GM12878 (cell line): ENCODE results near the gene ZNF646. TPM values are rescaled to one million over a fixed set of nuclear protein-coding genes. Genes with fewer than 3 reads are reported as not detected.
"Not testable (repeated sequence)": the region's sequence is repeated elsewhere in the genome, so short reads cannot be mapped to it uniquely, and the experiment has no call there.

Source experiments
- ATAC-seq: fragments of 200-7000 bp; cut with Tn5 transposase; 3 replicates; pipeline ENCODE4 v1.9.1; 2020; ENCODE audit warnings: mild to moderate bottlenecking, moderate library complexity
- BruUV-seq: library from RNA; stranded (reverse); fragments of 400-500 nt; replicated peaks from 2 replicates; lab custom pipeline; 2021; lab: Mats Ljungman, UMichigan
- CTCF ChIA-PET: fragments of 300-600 bp; sonication (Branson Sonifier 250); formaldehyde crosslinking; extraction: SDS; loops from one replicate; lab custom pipeline; 2021; ENCODE audit warnings: inconsistent platforms; lab: Yijun Ruan, JAX
- POLR2A ChIA-PET: fragments of 350-600 bp; formaldehyde crosslinking; extraction: SDS; loops from one replicate; lab custom pipeline; 2021; ENCODE audit warnings: inconsistent platforms; lab: Charles Lee
- RAD21 ChIA-PET: fragments of 300-600 bp; sonication (Branson Sonifier 250); formaldehyde crosslinking; loops from one replicate; lab custom pipeline; 2023; ENCODE audit warnings: antibody characterized with exemption; ENCODE audit not compliant: unreplicated experiment; lab: Charles Lee
- SMC1A ChIA-PET: fragments of 300-600 bp; sonication (Branson Sonifier 250); formaldehyde crosslinking; loops from one replicate; lab custom pipeline; 2023; ENCODE audit not compliant: unreplicated experiment, uncharacterized antibody; lab: Charles Lee
- DNase-seq: peaks from one replicate; pipeline ENCODE4 v3.0.0-alpha.2; 2011; ENCODE audit warnings: low read depth, low spot score
- FAIRE-seq: peaks from 3 replicates; lab custom pipeline; 2011; peaks lifted over from hg19 to GRCh38; lab: Jason Lieb, UNC
- H2AFZ ChIP-seq: 2 replicates; pipeline ENCODE4 v1.6.0; 2011; ENCODE audit warnings: low read depth, low read length, control low read depth; ENCODE audit not compliant: control insufficient read depth
- H3K27ac ChIP-seq: 2 replicates; pipeline ENCODE4 v1.5.1; 2011; ENCODE audit warnings: control low read depth; ENCODE audit not compliant: control insufficient read depth, insufficient read depth
- H3K27me3 ChIP-seq, 2 experiments: replicated peaks in 1 of 2; 2 replicates each; pipeline versions ENCODE4 v1.6.0 to v1.6.1; 2011; ENCODE audit warnings: low read length in 1 of 2; ENCODE audit not compliant: control insufficient read depth in 2 of 2, insufficient read depth in 2 of 2
- H3K36me3 ChIP-seq, 2 experiments: 2 replicates each; pipeline ENCODE4 v1.5.1; 2011; ENCODE audit warnings: low read length in 1 of 2; ENCODE audit not compliant: control insufficient read depth in 2 of 2, insufficient read depth in 2 of 2
- H3K4me1 ChIP-seq: 2 replicates; pipeline ENCODE4 v1.6.1; 2011; ENCODE audit warnings: mild to moderate bottlenecking, low read length, moderate library complexity, mixed read lengths; ENCODE audit not compliant: control insufficient read depth, insufficient read depth
- H3K4me2 ChIP-seq: 2 replicates; pipeline ENCODE4 v1.6.0; 2011; ENCODE audit warnings: control low read depth; ENCODE audit not compliant: control insufficient read depth, insufficient read depth
- H3K4me3 ChIP-seq: fragments of 200-600 bp; sonication (generic); 2 replicates; pipeline ENCODE4 v1.5.1; 2016
- H3K79me2 ChIP-seq: 2 replicates; pipeline ENCODE4 v1.6.0; 2011; ENCODE audit warnings: low read length; ENCODE audit not compliant: control insufficient read depth, insufficient read depth
- H3K9ac ChIP-seq: 2 replicates; pipeline ENCODE4 v1.8.0; 2011; ENCODE audit warnings: low read length, control low read depth, mixed read lengths; ENCODE audit not compliant: control insufficient read depth, insufficient read depth
- H3K9me3 ChIP-seq: replicated peaks from 3 replicates; pipeline ENCODE4 v1.5.1; 2011; ENCODE audit warnings: mild to moderate bottlenecking, low read length; ENCODE audit not compliant: control insufficient read depth, insufficient read depth
- H4K20me1 ChIP-seq: 2 replicates; pipeline ENCODE4 v1.6.0; 2011; ENCODE audit not compliant: control insufficient read depth, insufficient read depth
- YY1 ChIP-seq: IDR thresholded peaks from 2 replicates; pipeline ENCODE4 v1.6.1; 2011; ENCODE audit warnings: low read depth, mild to moderate bottlenecking, low read length
- WGBS: methylation state at CpG from one replicate; pipeline ENCODE4 v1.1.6; 2016; ENCODE audit warnings: low lambda C conversion rate; ENCODE audit not compliant: insufficient replicate concordance, insufficient coverage; ENCODE audit errors: missing lambda C conversion rate; 5-methylcytosine and 5-hydroxymethylcytosine counted together
- in situ Hi-C: fragments of 300-500 bp; cut with MboI; formaldehyde crosslinking; loops from 9 replicates; pipeline ENCODE4 v1.14.3; 2018; ENCODE audit warnings: mixed read lengths
- intact Hi-C: fragments of 100-400 bp; cut with micrococcal nuclease; formaldehyde crosslinking; loops from one replicate; pipeline ENCODE4 v1.14.2; 2022; ENCODE audit not compliant: unreplicated experiment
- polyA plus RNA-seq, 11 experiments: library from polyadenylated mRNA; depleted of rRNA in 4 of 11; unstranded in 6 of 11; stranded (reverse) in 5 of 11; fragments of >200 nt; fragmentation: Nextera tagmentation in 4 of 11; fragmentation: Illumina TruSeq in 1 of 11; extraction: Ambion mirVana in 4 of 11; extraction: Trizol in 1 of 11; gene quantifications; 1 replicate in 1 of 11; 2 replicates in 10 of 11; pipeline versions ENCODE4 v1.2.1 to v1.2.3, GENCODE V29; 2011 to 2016; ENCODE audit warnings: inconsistent platforms in 2 of 11, missing spikeins in 2 of 11, low read depth in 1 of 11
- total RNA-seq, 4 experiments: library from RNA; depleted of rRNA in 3 of 4; stranded (reverse); fragments of >200 nt in 3 of 4; fragmentation: Illumina TruSeq in 1 of 4; extraction: Trizol in 1 of 4; gene quantifications; 2 replicates each; pipeline versions ENCODE4 v1.2.1 to v1.2.3, GENCODE V29; 2013 to 2021
- TF ChIP-seq, protein P1 (sequence below): fragments of 450-650 bp; formaldehyde crosslinking; IDR thresholded peaks from 2 replicates; pipeline ENCODE4 v1.4.0; 2022; ENCODE audit warnings: mild to moderate bottlenecking, moderate library complexity

The ZNF646 gene
- total and polyA plus RNA-seq, 10 of the 15 experiments (the other 5 are each of a cell fraction or from before 2014, with no cell fraction given), result 0.10 to 21.8 (median 6.4) TPM

- no peaks in the 10 kb centered on the region for H4K20me1 ChIP-seq
- peaks cover 8% of the 10 kb centered on the region for H3K4me1 ChIP-seq
- H3K9me3 ChIP-seq, result no peaks in the 10 kb centered on the region
- no peak overlapping the region for H3K4me3 ChIP-seq
- no peaks in the 10 kb centered on the region; the same call in 1 of the 2 replicates for H3K79me2 ChIP-seq
- H2AFZ ChIP-seq, result no peak overlapping the region
- 41% methylated on average over 4 of the region's 4 CpGs for WGBS
- no peak overlapping the region for H3K27ac ChIP-seq
- TF ChIP-seq YY1, result 0 out of 2 replicates have a peak, but pooled peaks have one; percentile 19
- TF ChIP-seq, protein P1, sequence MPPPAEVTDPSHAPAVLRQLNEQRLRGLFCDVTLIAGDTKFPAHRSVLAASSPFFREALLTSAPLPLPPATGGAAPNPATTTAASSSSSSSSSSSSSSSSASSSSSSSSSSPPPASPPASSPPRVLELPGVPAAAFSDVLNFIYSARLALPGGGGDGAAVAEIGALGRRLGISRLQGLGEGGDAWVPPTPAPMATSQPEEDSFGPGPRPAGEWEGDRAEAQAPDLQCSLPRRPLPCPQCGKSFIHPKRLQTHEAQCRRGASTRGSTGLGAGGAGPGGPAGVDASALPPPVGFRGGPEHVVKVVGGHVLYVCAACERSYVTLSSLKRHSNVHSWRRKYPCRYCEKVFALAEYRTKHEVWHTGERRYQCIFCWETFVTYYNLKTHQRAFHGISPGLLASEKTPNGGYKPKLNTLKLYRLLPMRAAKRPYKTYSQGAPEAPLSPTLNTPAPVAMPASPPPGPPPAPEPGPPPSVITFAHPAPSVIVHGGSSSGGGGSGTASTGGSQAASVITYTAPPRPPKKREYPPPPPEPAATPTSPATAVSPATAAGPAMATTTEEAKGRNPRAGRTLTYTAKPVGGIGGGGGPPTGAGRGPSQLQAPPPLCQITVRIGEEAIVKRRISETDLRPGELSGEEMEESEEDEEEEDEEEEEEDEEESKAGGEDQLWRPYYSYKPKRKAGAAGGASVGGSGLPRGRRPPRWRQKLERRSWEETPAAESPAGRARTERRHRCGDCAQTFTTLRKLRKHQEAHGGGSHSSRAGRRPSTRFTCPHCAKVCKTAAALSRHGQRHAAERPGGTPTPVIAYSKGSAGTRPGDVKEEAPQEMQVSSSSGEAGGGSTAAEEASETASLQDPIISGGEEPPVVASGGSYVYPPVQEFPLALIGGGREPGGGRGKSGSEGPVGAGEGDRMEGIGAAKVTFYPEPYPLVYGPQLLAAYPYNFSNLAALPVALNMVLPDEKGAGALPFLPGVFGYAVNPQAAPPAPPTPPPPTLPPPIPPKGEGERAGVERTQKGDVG, result no peak
- SMC1A ChIA-PET, result no interaction called here
- no peak overlapping the region for H3K9ac ChIP-seq
- POLR2A ChIA-PET, result interaction anchor here (1.0 to 2.0 kb wide), 2 partner anchors 8 to 17 kb away, joined by 6 to 8 read pairs; partner anchors contain the start of gene KAT8
- RAD21 ChIA-PET, result interaction anchor here (0.6 to 1.2 kb wide), 3 partner anchors 42 to 367 kb away, joined by 3 to 5 read pairs (median 3); no protein-coding TSS in a partner anchor
- BruUV-seq, result no TSS peak
- DNase-seq (no peak), FAIRE-seq (no peak), ATAC-seq (no peak)
- H3K4me2 ChIP-seq, result no peak overlapping the region
- in situ Hi-C loops, result loop anchor here (5.0 kb wide), 1 partner anchor 113 kb away; the partner anchor contains the start of gene HSD3B7
- no peaks in the 10 kb centered on the region for H3K27me3 ChIP-seq
- CTCF ChIA-PET, result interaction anchor here (0.5 to 3.0 kb wide), 6 partner anchors 42 to 257 kb away, joined by 3 to 14 read pairs (median 6); partner anchors contain the start of gene HSD3B7
- no peaks in the 10 kb centered on the region for H3K36me3 ChIP-seq
- intact Hi-C loops, result loop anchor here (10.0 kb wide), 1 partner anchor 145 kb away; the partner anchor contains the start of gene SETD1A
Observed at GRCh38 chr16:31099860-31100638, 25.8 kb downstream of the ZNF646 start.

- H3K4me1 ChIP-seq, H2AFZ ChIP-seq, H3K27me3 ChIP-seq, ATAC-seq, H3K27ac ChIP-seq, H3K4me2 ChIP-seq, H3K4me3 ChIP-seq, FAIRE-seq, DNase-seq, H3K9ac ChIP-seq, H3K79me2 ChIP-seq, H3K36me3 ChIP-seq, BruUV-seq, intact Hi-C loops, H3K9me3 ChIP-seq, in situ Hi-C loops, H4K20me1 ChIP-seq: not testable (repeated sequence)
- ChIA-PET CTCF (interaction anchor here (1.8 to 3.0 kb wide), 4 partner anchors 41 to 256 kb away, joined by 4 to 14 read pairs (median 8); partner anchors contain the start of gene HSD3B7), SMC1A (interaction anchor here (1.1 kb wide), 1 partner anchor 16 kb away, joined by 3 read pairs; the partner anchor contains the start of gene KAT8), RAD21 (interaction anchor here (0.6 to 2.0 kb wide), 3 partner anchors 116 to 1370 kb away, joined by 3 to 7 read pairs (median 3); partner anchors contain the start of gene HSD3B7), POLR2A (interaction anchor here (0.7 to 2.0 kb wide), 5 partner anchors 9 to 83 kb away, joined by 3 to 8 read pairs (median 3); partner anchors contain the start of gene KAT8)
- 67% methylated on average over 12 of the region's 13 CpGs for WGBS
Observed at GRCh38 chr16:31100876-31101641, 26.8 kb downstream of the ZNF646 start.
